Suppressor macrophage (primary cell): ENCODE measurements around the gene CAMKK2.
"Not testable (repeated sequence)": the region's sequence is repeated elsewhere in the genome, so short reads cannot be mapped to it uniquely, and the experiment has no call there.

Experiments used
- DNase-seq, 4 experiments: peaks; one replicate each; pipeline ENCODE4 v3.0.0-alpha.2; 2020 to 2022

Gene CAMKK2

DNA sequence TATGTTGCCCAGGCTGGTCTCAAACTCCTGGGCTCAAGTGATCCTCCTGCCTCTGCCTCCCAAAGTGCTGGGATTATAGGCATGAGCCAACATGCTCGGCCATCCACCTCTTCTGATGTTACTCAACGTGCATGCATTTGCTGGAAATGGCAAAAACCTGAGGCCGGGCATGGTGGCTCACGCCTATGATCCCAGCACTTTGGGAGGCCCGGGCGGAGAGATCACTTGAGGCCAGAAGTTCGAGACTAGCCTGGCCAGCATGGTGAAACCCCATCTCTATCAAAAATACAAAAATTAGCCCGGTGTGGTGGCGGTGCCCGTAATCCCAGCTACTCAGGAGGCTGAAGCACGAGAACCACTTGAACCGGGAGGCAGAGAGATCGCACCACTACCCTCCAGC, 1.9 kb upstream of the CAMKK2 start:
- not testable (repeated sequence) for DNase-seq

- DNase-seq = peak; percentile 31 to 73 (median 64)
Observed at GRCh38 chr12:121297435-121297991, 1.0 kb upstream of the CAMKK2 start.

DNA sequence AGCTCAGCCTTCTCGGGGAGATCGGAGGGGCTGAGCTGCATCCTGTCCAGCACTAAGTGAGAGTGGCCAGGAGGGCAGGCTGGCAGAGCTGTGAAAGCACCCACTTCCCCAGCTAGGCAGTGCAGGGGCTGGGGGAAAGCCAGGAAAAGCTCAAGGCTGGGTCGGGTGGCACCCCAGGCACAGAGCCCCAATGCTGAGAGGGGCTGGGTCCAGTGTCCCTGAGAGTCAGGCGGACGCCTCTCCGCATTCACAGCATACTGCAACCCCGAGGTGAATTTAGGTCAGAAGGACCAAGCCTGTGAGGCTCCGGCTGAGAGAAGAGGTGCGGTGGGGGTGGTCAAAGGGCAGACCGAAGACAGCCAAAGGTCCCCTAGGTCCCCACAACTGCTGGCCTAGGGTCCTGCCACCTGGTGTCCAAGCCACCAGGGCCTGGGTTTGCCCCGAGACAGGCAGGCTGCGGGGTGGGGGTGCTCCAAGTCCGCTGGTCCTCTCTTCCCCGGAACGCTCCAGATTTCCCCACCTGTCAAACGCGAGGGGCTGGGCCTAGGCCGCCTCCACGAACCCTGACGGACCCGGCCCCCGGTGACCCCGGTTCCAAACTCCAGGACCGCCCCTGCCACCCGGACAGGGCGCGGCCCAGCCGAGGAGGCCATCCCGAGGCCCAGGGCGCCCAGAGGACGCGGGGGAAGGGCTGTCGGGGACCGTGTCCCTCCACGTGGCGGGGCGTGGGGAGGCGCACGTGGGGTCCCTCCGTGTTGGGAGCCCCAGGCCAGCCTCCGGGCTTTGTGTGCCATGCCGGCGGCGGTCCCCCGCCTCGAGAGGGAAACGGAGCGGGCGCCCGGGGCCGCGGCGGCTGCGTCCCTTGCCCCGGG, 527 bp downstream of the CAMKK2 start:
- peak; percentile 53 to 81 (median 68) for DNase-seq

- DNase-seq = peak; percentile 19 to 61 (median 54)
Observed at GRCh38 chr12:121295116-121295745, 1.3 kb downstream of the CAMKK2 start.

DNA sequence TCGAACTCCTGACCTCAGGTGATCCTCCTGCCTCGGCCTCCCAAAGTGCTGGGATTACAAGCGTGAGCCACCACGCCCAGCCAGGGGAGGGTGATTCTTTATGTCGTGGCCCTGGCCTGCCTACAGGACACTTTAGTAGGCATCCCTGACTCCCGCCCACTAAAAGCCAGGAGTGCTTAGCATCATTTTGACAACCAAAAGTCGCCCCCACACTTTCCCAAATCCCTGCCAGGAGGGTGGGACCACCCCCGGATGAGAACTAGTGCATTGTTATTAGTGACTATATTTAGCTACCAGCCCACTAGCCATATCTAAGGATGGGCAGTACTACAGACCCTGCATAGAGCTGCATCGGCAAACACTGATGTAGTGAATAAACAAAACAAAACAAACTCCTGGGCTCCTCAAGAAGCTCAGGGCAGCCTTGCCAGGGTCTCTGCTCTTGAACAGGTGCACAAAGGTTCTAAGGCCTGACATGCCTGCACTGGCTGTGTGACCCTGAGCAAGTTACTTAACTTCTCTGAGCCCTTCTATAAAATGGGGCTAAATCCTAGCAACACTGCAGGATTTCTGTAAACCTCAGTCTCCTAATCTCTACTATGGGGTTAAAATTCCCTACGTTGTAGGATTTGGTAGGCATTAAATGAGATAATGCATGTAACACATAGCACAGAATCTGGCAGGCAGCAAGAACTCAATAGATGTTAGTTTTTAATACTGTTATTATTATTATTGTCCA, 2.2 kb downstream of the CAMKK2 start:
- DNase-seq = no peak

DNA sequence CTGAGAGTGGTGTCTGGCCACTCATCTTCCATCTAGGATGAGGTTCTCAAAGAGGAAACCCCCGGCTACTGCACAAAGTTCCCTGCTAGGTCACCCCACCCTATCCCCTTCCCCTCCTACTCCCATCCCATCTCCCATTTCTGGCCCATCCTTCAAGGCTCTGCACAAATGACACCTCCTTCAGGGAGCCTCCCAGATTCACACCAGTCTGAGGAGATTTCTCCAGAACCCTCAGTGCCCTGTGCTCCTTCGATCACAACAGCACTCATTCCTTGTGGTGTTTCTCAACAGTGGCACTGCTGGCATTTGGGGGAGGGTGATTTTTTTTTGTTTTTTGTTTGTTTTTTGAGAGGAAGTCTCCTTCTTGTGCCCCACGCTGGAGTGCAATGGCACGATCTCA, 2.9 kb downstream of the CAMKK2 start:
- DNase-seq = peak in 1 of 4 experiments; percentile 11

DNA sequence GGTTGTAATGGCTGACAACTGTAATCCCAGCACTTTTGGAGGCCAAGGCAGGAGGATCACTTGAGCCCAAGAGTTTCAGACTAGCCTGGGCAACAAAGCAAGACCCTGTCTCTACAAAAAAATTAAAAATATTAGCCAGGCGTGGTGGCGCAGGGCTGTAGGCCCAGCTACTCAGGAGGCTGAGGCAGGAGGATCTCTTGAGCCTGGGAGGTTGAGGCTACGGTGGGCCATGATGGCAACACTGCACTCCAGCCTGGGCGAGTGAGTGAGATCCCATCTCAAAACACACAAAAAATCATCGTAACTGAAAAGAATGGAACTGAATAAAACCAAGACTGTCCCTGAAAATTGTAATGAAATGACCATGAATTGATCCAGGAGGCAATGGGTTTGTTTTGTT, 6.1 kb downstream of the CAMKK2 start:
- no peak for DNase-seq

GRCh38 chr12:121289962-121290361, 6.5 kb downstream of the CAMKK2 start:
- no peak for DNase-seq

DNA sequence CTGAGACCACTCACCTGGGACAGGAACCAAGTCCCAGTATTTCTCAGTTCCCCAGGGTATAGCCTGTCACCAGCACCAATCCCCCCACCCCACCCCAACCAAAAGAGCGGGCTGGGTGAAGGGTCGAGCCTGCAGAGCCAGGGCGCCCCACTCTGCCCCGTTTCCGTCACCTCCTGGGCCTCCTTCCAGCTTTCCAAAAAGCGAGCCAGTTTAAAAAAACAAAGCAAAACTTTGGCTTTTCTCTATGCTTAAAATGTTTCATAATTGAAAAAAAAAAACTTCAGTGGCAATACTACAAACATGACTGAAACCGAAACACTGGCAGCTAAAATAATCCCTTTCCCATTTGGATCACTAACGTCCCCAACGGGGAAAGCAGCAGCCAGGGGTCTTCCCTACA, 7.5 kb downstream of the CAMKK2 start:
- no peak for DNase-seq

DNA sequence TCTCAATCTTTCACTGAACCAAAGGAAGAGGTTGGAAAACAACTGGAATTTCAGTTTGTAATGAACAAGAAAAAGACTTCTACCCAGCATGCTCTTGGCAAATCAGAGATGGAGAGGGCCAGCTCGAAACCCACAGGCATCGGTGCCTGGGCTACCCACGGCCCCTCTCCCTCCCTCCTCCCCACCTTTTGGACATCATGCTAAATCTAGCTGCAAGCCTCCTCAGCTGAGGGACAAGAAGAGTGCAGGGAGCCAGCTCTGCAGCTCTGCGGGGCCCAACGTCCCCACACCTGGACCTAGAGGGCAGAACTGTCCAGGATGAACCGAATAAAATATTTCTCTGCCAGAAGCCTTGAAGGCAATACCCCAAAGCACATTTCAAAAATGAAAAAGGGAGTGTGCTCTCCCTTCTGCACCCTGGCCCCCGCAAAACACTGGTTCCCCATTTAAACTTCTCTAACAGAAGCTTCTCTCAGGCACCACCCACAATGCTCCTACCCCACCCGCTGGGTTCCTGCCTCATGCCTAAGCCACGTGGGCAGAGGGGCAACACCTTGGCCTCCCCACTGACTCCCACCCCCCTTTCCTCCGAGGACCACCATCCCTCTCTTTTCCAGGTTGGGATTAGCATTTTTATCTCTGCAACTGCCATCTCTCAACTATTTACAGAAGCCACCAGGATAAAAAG, 8.2 kb downstream of the CAMKK2 start:
- DNase-seq = peak; percentile 51 to 78 (median 68)

GRCh38 chr12:121287267-121287954, 9.1 kb downstream of the CAMKK2 start:
- DNase-seq = peak; percentile 78 to 93 (median 85)

GRCh38 chr12:121285856-121286255, 10.7 kb downstream of the CAMKK2 start:
- no peak for DNase-seq

GRCh38 chr12:121284551-121285390, 11.7 kb downstream of the CAMKK2 start:
- no peak for DNase-seq

DNA sequence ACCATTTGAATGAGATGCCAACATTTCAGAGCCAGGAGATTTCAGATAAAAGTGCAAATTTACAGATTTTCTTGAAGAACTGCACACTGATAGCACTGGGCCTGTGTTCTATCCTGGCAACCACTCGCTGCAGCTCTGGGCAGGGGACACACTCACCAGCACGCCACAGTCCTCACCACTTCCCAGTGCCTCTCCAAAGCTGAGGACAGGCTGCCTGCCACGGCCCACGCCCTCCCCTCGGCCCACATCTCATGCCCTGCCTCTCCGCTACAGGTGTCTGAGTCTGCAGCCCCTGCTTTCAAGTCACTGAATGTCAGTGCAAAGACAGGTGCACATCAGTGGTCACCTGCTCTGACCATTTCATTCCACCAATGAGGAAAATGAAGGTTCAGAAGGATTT, 12.7 kb downstream of the CAMKK2 start:
- no peak for DNase-seq

DNA sequence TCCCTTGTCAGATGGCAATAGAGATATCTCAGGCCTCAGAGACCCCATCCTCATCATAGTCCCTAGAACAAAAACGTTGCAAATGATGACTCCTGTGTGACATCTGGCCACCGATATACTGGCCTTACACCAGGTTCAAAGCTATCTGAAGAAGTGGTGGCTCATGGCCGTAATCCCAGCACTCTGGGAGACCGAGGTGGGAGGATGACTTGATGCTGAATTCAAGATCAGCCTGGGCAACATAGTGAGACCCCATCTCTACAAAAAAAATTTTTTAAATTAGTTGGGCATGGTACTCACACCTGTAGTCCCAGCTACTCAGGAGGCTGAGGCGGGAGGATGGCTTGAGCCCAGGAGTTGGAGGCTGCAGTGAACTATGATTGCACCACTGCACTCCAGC, 13.1 kb downstream of the CAMKK2 start:
- no peak for DNase-seq

- not testable (repeated sequence) for DNase-seq
Observed at GRCh38 chr12:121282910-121283309, 13.6 kb downstream of the CAMKK2 start.

- DNase-seq = no peak
Observed at GRCh38 chr12:121282072-121282742, 14.3 kb downstream of the CAMKK2 start.

DNA sequence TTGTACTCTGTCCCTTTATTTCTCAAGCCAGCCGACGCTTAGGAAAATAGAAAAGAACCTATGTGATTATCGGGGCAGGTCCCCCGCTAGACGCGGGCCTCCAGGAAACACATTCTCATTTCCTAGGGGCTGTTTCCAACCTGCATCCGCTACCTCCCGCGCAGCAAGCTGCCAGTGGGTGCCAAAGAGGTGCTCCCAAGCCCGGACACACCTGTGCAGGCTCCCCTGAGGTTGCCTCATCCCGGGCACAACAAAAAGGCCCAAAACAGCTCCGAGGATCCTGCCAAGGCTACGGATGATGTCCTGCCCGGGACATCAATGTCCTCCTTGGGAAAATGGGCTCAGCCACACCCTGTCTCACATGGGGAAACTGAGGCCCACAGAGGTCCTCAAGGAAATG, 15.4 kb downstream of the CAMKK2 start:
- DNase-seq = not testable (repeated sequence)

GRCh38 chr12:121280531-121280930, 16.0 kb downstream of the CAMKK2 start:
- DNase-seq = not testable (repeated sequence)

DNA sequence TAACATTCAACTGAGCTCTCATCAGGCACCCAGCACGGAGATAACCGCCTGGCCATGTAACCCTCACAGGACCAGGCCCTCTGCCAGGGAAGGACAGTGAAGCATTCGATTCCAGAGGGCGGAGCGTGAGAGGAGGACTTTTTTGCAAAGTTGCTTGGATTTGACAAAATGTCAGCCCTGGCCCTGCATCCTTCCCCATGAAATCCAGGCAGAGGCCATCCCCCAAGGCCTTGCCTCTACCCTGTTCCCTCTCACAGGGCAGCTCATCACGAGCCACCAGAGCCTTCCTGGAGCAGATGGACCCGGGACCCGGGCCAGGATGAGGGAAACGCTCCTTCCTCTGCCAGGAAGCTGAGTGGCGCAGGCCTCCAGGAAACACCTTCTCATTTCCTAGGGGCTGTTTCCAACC, 17.0 kb downstream of the CAMKK2 start:
- no peak for DNase-seq
